ENCODE results near the gene RFLNA.

The RFLNA gene

DNA sequence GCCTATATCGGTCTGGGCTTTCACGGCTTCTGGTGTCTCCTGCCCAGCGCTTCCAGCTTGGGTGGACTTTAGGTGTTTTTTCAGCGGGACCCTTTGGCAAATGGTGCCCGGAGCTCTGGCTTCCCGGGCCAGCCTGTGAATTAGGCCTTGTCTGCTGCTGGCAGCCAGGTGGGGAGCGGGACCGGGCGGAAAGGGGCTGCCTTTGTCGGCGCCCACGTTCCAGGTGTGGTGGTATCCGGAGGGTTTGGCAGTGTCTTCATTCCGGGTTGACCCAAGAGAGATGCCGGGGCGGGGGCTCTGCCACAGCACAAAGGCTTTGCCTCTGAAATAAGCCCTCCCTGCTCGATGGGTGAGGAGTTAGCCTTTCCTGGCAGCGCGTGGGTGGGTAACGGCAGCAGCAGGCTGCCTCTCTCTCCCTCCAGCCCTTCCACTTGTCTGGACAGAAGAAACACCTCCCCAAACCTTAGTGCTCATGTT, 9.5 kb downstream of the RFLNA start:
- DNase-seq, result no peak

DNA sequence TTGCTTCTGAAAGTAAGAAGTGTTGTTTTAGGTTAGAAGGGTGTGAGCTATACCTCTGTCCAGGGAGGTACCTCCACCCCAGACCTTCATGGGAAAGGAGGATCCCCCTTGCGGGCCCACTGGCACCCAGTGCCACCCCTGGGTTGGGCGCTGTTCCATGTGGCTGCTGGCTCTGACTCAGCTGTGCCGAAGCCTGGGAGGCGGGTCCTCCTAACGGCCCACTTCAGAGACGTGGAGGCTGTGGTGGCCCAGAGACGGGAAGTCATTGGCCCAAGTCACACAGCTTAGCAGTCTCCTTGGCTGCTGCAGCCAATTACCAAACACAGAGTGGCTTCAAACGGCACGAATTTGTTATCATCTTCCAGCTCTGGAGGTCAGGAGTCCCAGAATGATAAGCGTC, 10.2 kb downstream of the RFLNA start:
- no peak for DNase-seq

GRCh38 chr12:124305776-124306685, 11.1 kb downstream of the RFLNA start:
- DNase-seq, result no peak

GRCh38 chr12:124306686-124307555, 12.0 kb downstream of the RFLNA start:
- DNase-seq, result no peak

DNA sequence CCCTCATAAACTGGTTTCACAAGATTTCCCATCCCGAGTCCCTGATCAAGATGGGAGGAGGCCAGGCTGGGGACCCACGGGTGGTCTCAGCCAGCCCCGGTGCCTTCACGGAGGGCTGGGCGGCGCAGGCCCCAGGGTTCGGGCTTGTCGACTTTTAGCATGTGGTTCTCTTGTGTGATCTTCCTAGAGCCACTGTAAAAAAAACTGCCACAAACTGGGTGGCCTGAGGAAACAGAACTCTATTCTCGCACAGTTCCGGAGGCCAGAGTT, 12.6 kb downstream of the RFLNA start:
- no peak for DNase-seq

DNA sequence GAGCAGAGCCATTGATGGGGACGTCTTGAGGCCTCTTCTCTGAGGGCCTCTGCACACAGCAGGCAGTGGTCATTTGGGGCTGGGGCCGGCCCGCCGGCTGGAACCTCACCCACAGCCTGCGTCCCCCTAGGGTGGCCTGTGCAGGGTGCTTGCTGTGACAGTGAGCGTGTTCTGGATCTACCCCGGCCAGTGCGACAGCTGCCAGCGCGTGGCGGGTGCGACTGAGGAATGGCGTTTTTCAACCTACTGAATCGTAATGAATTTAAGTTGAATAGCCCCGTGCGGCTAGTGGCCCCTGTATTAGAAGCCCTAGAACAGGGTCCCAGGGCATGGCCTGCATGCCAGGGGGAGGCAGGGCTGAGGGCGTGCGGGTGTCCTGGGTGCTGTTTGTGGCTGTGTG, 13.8 kb downstream of the RFLNA start:
- no peak for DNase-seq

- no peak for DNase-seq
Observed at GRCh38 chr12:124309231-124309630, 14.3 kb downstream of the RFLNA start.

- no peak for DNase-seq
Observed at GRCh38 chr12:124309744-124310143, 14.9 kb downstream of the RFLNA start.

DNA sequence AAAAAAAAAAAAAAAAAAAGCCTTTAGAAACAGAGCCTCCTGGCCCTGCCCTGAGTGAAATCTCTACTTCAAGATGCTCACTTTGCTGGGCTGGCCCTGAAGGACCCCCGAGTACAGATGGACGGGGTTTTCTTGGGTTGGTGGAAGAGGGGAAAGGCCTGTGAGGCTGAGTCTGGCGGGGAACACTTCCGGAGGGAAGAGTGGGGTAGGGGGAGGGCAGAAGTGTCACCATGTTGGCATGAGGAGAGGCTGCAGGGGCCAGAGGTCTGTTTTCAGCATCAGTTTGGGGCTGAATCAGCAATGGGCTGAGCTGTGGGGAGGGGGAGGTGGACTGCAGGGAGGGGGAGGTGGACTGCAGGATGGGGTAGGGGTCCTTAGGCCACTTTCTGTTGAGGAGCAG, 15.3 kb downstream of the RFLNA start:
- no peak for DNase-seq

GRCh38 chr12:124310785-124311184, 15.9 kb downstream of the RFLNA start:
- no peak for DNase-seq

- DNase-seq, result no peak
Observed at GRCh38 chr12:124311292-124312109, 16.6 kb downstream of the RFLNA start.

GRCh38 chr12:124312601-124313000, 17.7 kb downstream of the RFLNA start:
- DNase-seq, result no peak

- no peak for DNase-seq
Observed at GRCh38 chr12:124314207-124314606, 19.3 kb downstream of the RFLNA start.

DNA sequence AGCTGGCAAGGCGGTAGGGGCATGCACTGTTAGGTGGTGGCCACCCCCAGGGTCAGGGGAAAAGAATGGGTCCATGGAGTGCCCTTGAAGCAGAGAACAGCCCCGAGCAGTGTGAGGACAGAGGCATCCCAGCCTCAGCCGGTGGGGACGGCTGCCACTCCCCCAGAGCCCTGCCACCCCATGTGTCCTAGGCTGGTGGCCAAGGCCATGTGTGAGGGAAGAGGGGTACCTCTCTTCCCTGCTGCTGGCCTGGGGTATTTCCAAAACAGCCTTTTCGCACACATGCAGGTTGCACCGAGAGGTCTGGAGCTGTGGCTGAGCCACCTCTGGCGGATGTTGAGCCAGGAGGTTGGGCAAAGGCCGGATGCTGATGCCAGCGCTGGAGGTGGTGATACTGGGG, 19.9 kb downstream of the RFLNA start:
- no peak for DNase-seq

DNA sequence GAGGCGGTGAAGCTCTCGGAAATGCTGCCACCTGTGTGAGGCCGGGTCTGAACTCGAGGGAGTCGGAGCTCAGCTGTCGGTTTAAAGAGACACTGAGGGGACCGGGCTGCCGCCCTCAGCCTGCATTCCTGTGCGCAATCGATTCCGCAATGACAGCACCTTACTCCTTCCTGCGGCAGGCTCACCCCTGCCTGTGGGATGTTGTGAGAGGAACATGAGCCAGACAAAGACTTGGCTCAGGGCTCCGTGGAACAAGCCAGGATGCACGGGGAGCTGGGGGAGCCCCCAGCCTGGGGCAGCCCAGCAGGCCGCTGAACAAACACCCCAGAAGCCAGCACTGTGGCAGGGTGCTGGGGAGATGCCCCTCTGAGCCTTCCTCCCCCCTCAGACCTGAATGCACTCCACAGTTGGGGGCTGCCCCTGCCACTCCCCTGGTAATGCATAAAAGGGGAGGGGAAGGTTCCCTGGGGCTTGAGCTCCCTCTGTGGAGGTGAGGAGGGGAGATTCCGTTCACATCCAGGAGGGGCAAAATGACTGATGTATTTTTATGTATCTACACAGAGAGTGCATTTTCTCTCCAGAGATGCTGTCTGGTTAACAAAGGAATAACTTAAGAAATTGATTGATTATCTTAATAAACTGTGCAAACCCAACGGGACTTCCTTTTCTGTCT, 20.6 kb downstream of the RFLNA start:
- DNase-seq, result no peak

GRCh38 chr12:124316257-124316900, 21.5 kb downstream of the RFLNA start:
- no peak for DNase-seq

GRCh38 chr12:124317400-124317799, 22.5 kb downstream of the RFLNA start:
- no peak for DNase-seq

GRCh38 chr12:124318278-124319020, 23.6 kb downstream of the RFLNA start:
- DNase-seq, result no peak

- no peak for DNase-seq
Observed at GRCh38 chr12:124319368-124320050, 24.6 kb downstream of the RFLNA start.

GRCh38 chr12:124321040-124321481, 26.2 kb downstream of the RFLNA start:
- DNase-seq, result peak; percentile 50

Measured in fibroblast of skin of right quadriceps (primary cell).